HUES6 (cell line): ENCODE measurements around the gene CDON.

ENCODE experiments used
- H3K27ac ChIP-seq: 2 replicates; pipeline ENCODE4 v1.7.0; 2013; ENCODE audit warnings: low read depth, mild to moderate bottlenecking, low read length, inconsistent platforms
- H3K27me3 ChIP-seq: 2 replicates; pipeline ENCODE4 v1.6.1; 2013; ENCODE audit warnings: low read length; ENCODE audit not compliant: control insufficient read depth, insufficient read depth
- H3K36me3 ChIP-seq: 2 replicates; pipeline ENCODE4 v1.6.1; 2013; ENCODE audit warnings: low read length; ENCODE audit not compliant: control insufficient read depth, insufficient read depth
- H3K4me1 ChIP-seq: 2 replicates; pipeline ENCODE4 v1.6.1; 2013; ENCODE audit warnings: low read length; ENCODE audit not compliant: control insufficient read depth, insufficient read depth
- H3K4me3 ChIP-seq: 2 replicates; pipeline ENCODE4 v1.5.1; 2013; ENCODE audit warnings: low read depth, low read length
- H3K9ac ChIP-seq: one replicate; pipeline ENCODE4 v1.6.1; 2013; ENCODE audit warnings: mild to moderate bottlenecking, low read length
- H3K9me3 ChIP-seq: 2 replicates; pipeline ENCODE4 v1.6.1; 2013; ENCODE audit warnings: low read depth, low read length; ENCODE audit not compliant: control insufficient read depth, insufficient read depth

The CDON gene

GRCh38 chr11:126081915-126082250 lies 19.2 kb upstream of the CDON start:
- Histone ChIP-seq H3K4me3 (no peak overlapping the region), H3K9me3 (no peaks in the 10 kb centered on the region), H3K9ac (no peak overlapping the region)

GRCh38 chr11:126080161-126080941 lies 17.7 kb upstream of the CDON start:
- Histone ChIP-seq H3K27ac (peak overlapping the region; percentile 54; the same call in 1 of the 2 replicates), H3K9ac (peak overlapping the region; percentile 54), H3K4me3 (no peak overlapping the region; the same call in 1 of the 2 replicates), H3K9me3 (no peaks in the 10 kb centered on the region), H3K27me3 (no peaks in the 10 kb centered on the region), H3K36me3 (no peaks in the 10 kb centered on the region), H3K4me1 (peaks cover 57% of the 10 kb centered on the region)

More at GRCh38 chr11:126081915-126082250, 19.2 kb upstream of the CDON start:
- H3K27me3 ChIP-seq, result no peaks in the 10 kb centered on the region
- H3K27ac ChIP-seq, result no peak overlapping the region
- H3K36me3 ChIP-seq, result no peaks in the 10 kb centered on the region
- peaks cover 53% of the 10 kb centered on the region for H3K4me1 ChIP-seq

- Histone ChIP-seq H3K9ac (peak overlapping the region; percentile 54), H3K4me1 (peaks cover 57% of the 10 kb centered on the region), H3K36me3 (no peaks in the 10 kb centered on the region), H3K9me3 (no peaks in the 10 kb centered on the region), H3K27ac (peak overlapping the region; percentile 54; the same call in 1 of the 2 replicates), H3K4me3 (no peak overlapping the region), H3K27me3 (no peaks in the 10 kb centered on the region)
These were observed 17.0 kb upstream of the CDON start for GRCh38 chr11:126079621-126080124.

- no peaks in the 10 kb centered on the region for H3K27me3 ChIP-seq
- H3K9me3 ChIP-seq, result no peaks in the 10 kb centered on the region
- no peak overlapping the region for H3K9ac ChIP-seq
- no peak overlapping the region for H3K4me3 ChIP-seq
- H3K36me3 ChIP-seq, result no peaks in the 10 kb centered on the region
- H3K4me1 ChIP-seq, result peaks cover 46% of the 10 kb centered on the region
- no peak overlapping the region for H3K27ac ChIP-seq
These were observed 14.0 kb upstream of the CDON start for GRCh38 chr11:126076641-126077040.

- Histone ChIP-seq H3K9ac (no peak overlapping the region), H3K4me3 (no peak overlapping the region), H3K27ac (no peak overlapping the region), H3K36me3 (no peaks in the 10 kb centered on the region), H3K4me1 (peaks cover 26% of the 10 kb centered on the region), H3K9me3 (no peaks in the 10 kb centered on the region), H3K27me3 (no peaks in the 10 kb centered on the region)
These were observed 10.3 kb upstream of the CDON start for GRCh38 chr11:126072801-126073594.

- Histone ChIP-seq H3K4me1 (peaks cover 26% of the 10 kb centered on the region), H3K9ac (no peak overlapping the region), H3K4me3 (no peak overlapping the region), H3K27me3 (no peaks in the 10 kb centered on the region), H3K36me3 (no peaks in the 10 kb centered on the region), H3K9me3 (no peaks in the 10 kb centered on the region), H3K27ac (no peak overlapping the region)
These were observed 9.6 kb upstream of the CDON start for GRCh38 chr11:126072141-126072741.

GRCh38 chr11:126063507-126063852 lies 814 bp upstream of the CDON start:
- H3K9me3 ChIP-seq, result no peaks in the 10 kb centered on the region
- H3K27ac ChIP-seq, result no peak overlapping the region
- H3K9ac ChIP-seq, result no peak overlapping the region
- H3K4me3 ChIP-seq, result peak overlapping the region; percentile 55
- peaks cover 13% of the 10 kb centered on the region for H3K4me1 ChIP-seq
- 0 out of 2 replicates have a peak, but pooled peaks cover 5% of the 10 kb centered on the region for H3K27me3 ChIP-seq
- no peaks in the 10 kb centered on the region for H3K36me3 ChIP-seq

- Histone ChIP-seq H3K9ac (peak overlapping the region; percentile 51), H3K27me3 (0 out of 2 replicates have a peak, but pooled peaks cover 5% of the 10 kb centered on the region), H3K4me3 (peak overlapping the region; percentile 67), H3K4me1 (peaks cover 13% of the 10 kb centered on the region), H3K27ac (no peak overlapping the region), H3K36me3 (no peaks in the 10 kb centered on the region), H3K9me3 (no peaks in the 10 kb centered on the region)
These were observed 673 bp downstream of the CDON start for GRCh38 chr11:126061707-126062678.

GRCh38 chr11:126060757-126061171 lies 1.9 kb downstream of the CDON start:
- no peak overlapping the region for H3K4me3 ChIP-seq
- no peak overlapping the region for H3K27ac ChIP-seq
- peaks cover 13% of the 10 kb centered on the region for H3K4me1 ChIP-seq
- H3K36me3 ChIP-seq, result 0 out of 2 replicates have a peak, but pooled peaks cover 2% of the 10 kb centered on the region
- H3K27me3 ChIP-seq, result 0 out of 2 replicates have a peak, but pooled peaks cover 5% of the 10 kb centered on the region
- no peaks in the 10 kb centered on the region for H3K9me3 ChIP-seq
- H3K9ac ChIP-seq, result no peak overlapping the region

GRCh38 chr11:126059238-126059781 lies 3.4 kb downstream of the CDON start:
- H3K27me3 ChIP-seq, result 0 out of 2 replicates have a peak, but pooled peaks cover 5% of the 10 kb centered on the region
- 0 out of 2 replicates have a peak, but pooled peaks cover 2% of the 10 kb centered on the region for H3K36me3 ChIP-seq
- no peak overlapping the region for H3K27ac ChIP-seq
- peaks cover 13% of the 10 kb centered on the region for H3K4me1 ChIP-seq
- no peaks in the 10 kb centered on the region for H3K9me3 ChIP-seq
- no peak overlapping the region for H3K4me3 ChIP-seq
- no peak overlapping the region for H3K9ac ChIP-seq
